Muscle layer of duodenum (tissue), 2 donors: Measurements from ENCODE around the gene ST3GAL6.

Experiments used
- H3K27ac ChIP-seq: one replicate; pipeline ENCODE4 v1.7.0; 2013; ENCODE audit warnings: mild to moderate bottlenecking, low read length
- H3K27me3 ChIP-seq: one replicate; pipeline ENCODE4 v1.7.0; 2013; ENCODE audit warnings: low read depth, mild to moderate bottlenecking, control low read depth, low read length
- H3K36me3 ChIP-seq, 2 donors: one replicate each; pipeline ENCODE4 v1.7.0; 2013; ENCODE audit warnings: low read length in 2 of 2, control low read depth in 1 of 2, mild to moderate bottlenecking in 1 of 2; ENCODE audit not compliant: insufficient read depth in 2 of 2, control insufficient read depth in 1 of 2
- H3K4me1 ChIP-seq, 2 donors: one replicate each; pipeline ENCODE4 v1.7.0; 2013; ENCODE audit warnings: low read length in 2 of 2, mild to moderate bottlenecking in 2 of 2, control low read depth in 1 of 2, moderate library complexity in 1 of 2; ENCODE audit not compliant: insufficient read depth in 2 of 2, control insufficient read depth in 1 of 2
- H3K4me3 ChIP-seq, 2 donors: one replicate each; pipeline ENCODE4 v1.7.0; 2013; ENCODE audit warnings: low read length in 2 of 2, low read depth in 1 of 2, mild to moderate bottlenecking in 1 of 2
- H3K9me3 ChIP-seq, 2 donors: one replicate each; pipeline ENCODE4 v1.7.0; 2013; ENCODE audit warnings: low read length in 2 of 2, control low read depth in 1 of 2, mild to moderate bottlenecking in 1 of 2; ENCODE audit not compliant: control insufficient read depth in 1 of 2
- donor health status: healthy.

The ST3GAL6 gene

GRCh38 chr3:98740324-98740723, 22.8 kb upstream of the ST3GAL6 start:
- Histone ChIP-seq H3K27ac (no peak overlapping the region), H3K4me3 (no peak overlapping the region), H3K36me3 (no peaks in the 10 kb centered on the region), H3K27me3 (no peaks in the 10 kb centered on the region), H3K4me1 (no peaks in the 10 kb centered on the region), H3K9me3 (no peaks in the 10 kb centered on the region)

GRCh38 chr3:98741121-98741716, 21.9 kb upstream of the ST3GAL6 start:
- no peaks in the 10 kb centered on the region for H3K27me3 ChIP-seq
- no peak overlapping the region for H3K4me3 ChIP-seq
- H3K36me3 ChIP-seq, result no peaks in the 10 kb centered on the region
- H3K27ac ChIP-seq, result no peak overlapping the region
- no peaks in the 10 kb centered on the region for H3K4me1 ChIP-seq
- H3K9me3 ChIP-seq, result no peaks in the 10 kb centered on the region

GRCh38 chr3:98743071-98743470, 20.1 kb upstream of the ST3GAL6 start:
- Histone ChIP-seq H3K4me3 (no peak overlapping the region), H3K4me1 (no peaks in the 10 kb centered on the region), H3K36me3 (no peaks in the 10 kb centered on the region), H3K27ac (no peak overlapping the region), H3K9me3 (no peaks in the 10 kb centered on the region), H3K27me3 (no peaks in the 10 kb centered on the region)

DNA sequence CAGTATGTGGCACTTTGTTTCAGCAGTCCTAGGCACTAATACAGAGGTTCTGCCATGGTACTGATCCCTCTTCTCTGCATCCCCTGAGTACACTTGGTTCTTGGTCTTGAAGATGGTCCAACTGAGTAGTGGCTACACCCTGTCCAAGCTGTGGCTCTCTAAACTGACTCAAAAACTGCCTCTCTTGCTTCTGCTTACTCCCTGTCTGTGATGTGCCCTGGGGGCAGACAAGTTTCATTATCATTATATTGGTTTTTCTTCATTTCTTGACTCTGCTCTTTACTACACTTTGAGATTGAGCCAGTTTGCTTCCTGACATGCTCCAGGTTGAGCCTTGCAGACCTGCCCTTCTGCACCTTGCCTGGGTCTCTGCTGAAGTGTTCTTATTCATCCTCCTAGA, 18.9 kb upstream of the ST3GAL6 start:
- no peaks in the 10 kb centered on the region for H3K9me3 ChIP-seq
- H3K27ac ChIP-seq, result no peak overlapping the region
- no peak overlapping the region for H3K4me3 ChIP-seq
- no peaks in the 10 kb centered on the region for H3K4me1 ChIP-seq
- no peaks in the 10 kb centered on the region for H3K27me3 ChIP-seq
- H3K36me3 ChIP-seq, result no peaks in the 10 kb centered on the region

DNA sequence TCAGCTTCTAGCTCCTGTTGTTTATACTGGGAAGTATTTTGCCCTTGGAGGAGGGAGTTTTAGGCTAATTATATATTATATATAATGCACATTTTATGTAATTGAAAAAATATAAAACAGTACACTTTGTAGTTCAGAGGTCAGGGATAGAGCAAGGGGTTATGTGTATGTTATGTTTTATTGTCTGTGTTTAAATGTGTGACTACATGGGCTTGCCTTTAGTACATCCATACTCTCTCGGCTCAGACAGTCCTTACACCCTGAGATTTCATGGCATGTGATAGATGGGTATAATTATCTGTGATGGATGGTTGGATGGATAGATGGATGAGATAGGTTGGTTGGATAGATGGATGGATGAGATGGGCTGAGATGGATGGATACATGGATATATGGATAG, 17.4 kb upstream of the ST3GAL6 start:
- Histone ChIP-seq H3K27me3 (no peaks in the 10 kb centered on the region), H3K4me1 (no peaks in the 10 kb centered on the region), H3K27ac (no peak overlapping the region), H3K9me3 (no peaks in the 10 kb centered on the region), H3K4me3 (no peak overlapping the region), H3K36me3 (no peaks in the 10 kb centered on the region)

DNA sequence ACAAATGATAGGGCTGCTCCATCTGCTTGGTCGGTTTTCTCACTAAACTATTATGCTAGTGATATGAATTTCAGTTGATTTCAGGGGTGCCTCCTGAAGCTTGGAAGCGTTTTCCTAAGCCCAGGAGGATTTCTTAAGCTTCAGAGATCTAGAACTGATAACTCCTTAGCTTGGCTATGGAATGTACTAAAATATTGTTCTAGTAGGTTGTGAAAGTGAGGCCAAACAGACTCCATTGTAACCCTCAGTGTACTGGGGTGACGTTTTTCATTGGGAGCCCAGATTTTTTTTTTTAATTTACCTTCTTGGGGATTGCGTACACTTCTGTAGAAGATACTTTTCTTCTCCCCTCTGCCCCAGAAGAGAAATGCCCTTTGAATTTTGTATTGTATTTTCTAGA, 17.0 kb upstream of the ST3GAL6 start:
- Histone ChIP-seq H3K9me3 (no peaks in the 10 kb centered on the region), H3K4me1 (no peaks in the 10 kb centered on the region), H3K27ac (no peak overlapping the region)

GRCh38 chr3:98746882-98747281, 16.3 kb upstream of the ST3GAL6 start:
- Histone ChIP-seq H3K27me3 (no peaks in the 10 kb centered on the region), H3K9me3 (no peaks in the 10 kb centered on the region), H3K27ac (no peak overlapping the region), H3K36me3 (no peaks in the 10 kb centered on the region), H3K4me1 (no peaks in the 10 kb centered on the region), H3K4me3 (no peak overlapping the region)

More for the DNA sequence above, 17.0 kb upstream of the ST3GAL6 start:
- H3K4me3 ChIP-seq, result no peak overlapping the region
- no peaks in the 10 kb centered on the region for H3K36me3 ChIP-seq
- no peaks in the 10 kb centered on the region for H3K27me3 ChIP-seq

GRCh38 chr3:98750276-98750919, 12.7 kb upstream of the ST3GAL6 start:
- H3K36me3 ChIP-seq, result no peaks in the 10 kb centered on the region
- H3K4me3 ChIP-seq, result no peak overlapping the region
- no peaks in the 10 kb centered on the region for H3K4me1 ChIP-seq
- no peak overlapping the region for H3K27ac ChIP-seq
- no peaks in the 10 kb centered on the region for H3K27me3 ChIP-seq
- no peaks in the 10 kb centered on the region for H3K9me3 ChIP-seq

GRCh38 chr3:98754483-98754882, 8.7 kb upstream of the ST3GAL6 start:
- Histone ChIP-seq H3K27ac (no peak overlapping the region), H3K4me1 (no peaks in the 10 kb centered on the region), H3K4me3 (no peak overlapping the region), H3K27me3 (no peaks in the 10 kb centered on the region), H3K9me3 (no peaks in the 10 kb centered on the region), H3K36me3 (no peaks in the 10 kb centered on the region)

GRCh38 chr3:98755601-98756000, 7.5 kb upstream of the ST3GAL6 start:
- Histone ChIP-seq H3K27ac (no peak overlapping the region), H3K4me1 (no peaks in the 10 kb centered on the region)

DNA sequence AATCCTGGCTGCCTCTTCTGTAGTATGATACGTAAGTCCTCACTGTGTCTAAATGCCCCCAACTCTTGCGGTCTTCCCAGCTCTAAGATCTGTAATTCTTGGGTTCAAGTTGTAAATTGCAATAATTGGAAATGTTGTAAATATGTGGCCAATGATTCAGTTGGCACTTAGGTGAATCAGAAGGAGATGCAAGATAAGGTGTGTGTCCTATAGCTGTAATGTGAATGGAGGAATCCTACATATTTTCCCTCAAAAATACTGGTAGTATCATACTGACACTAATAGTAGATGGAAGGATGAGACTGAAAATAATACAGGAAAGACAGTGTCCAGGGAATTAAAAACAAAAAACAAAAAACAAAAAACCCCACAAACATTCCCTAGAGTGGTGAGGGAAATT, 3.5 kb upstream of the ST3GAL6 start:
- no peak overlapping the region for H3K27ac ChIP-seq
- peaks cover under 1 to 29% of the 10 kb centered on the region in 2 donors for H3K4me1 ChIP-seq
- H3K36me3 ChIP-seq, result no peaks in the 10 kb centered on the region
- H3K9me3 ChIP-seq, result no peaks in the 10 kb centered on the region
- no peaks in the 10 kb centered on the region for H3K27me3 ChIP-seq
- no peak overlapping the region for H3K4me3 ChIP-seq

More at GRCh38 chr3:98755601-98756000, 7.5 kb upstream of the ST3GAL6 start:
- Histone ChIP-seq H3K4me3 (no peak overlapping the region), H3K9me3 (no peaks in the 10 kb centered on the region), H3K36me3 (no peaks in the 10 kb centered on the region), H3K27me3 (no peaks in the 10 kb centered on the region)
